GM18526 (cell line): ENCODE measurements around the gene TBL2.
A peak's percentile ranks its signal among the peaks of the same experiment; 100 is the strongest.

ENCODE experiments used
- POLR2A ChIP-seq: IDR thresholded peaks from 3 replicates; pipeline ENCODE4 v1.6.1; 2011; ENCODE audit not compliant: insufficient read length; ENCODE audit errors: extremely low read depth

The TBL2 gene

GRCh38 chr7:73578342-73579128, at the start of gene TBL2:
TBL2 (minus strand) TSS chr7:73578579; CDS start chr7:73578549, 30 bp downstream.
- TF ChIP-seq POLR2A: peak; percentile 98

- no peak for TF ChIP-seq POLR2A
Observed at GRCh38 chr7:73626814-73627213, 48.4 kb upstream of the TBL2 start.

DNA sequence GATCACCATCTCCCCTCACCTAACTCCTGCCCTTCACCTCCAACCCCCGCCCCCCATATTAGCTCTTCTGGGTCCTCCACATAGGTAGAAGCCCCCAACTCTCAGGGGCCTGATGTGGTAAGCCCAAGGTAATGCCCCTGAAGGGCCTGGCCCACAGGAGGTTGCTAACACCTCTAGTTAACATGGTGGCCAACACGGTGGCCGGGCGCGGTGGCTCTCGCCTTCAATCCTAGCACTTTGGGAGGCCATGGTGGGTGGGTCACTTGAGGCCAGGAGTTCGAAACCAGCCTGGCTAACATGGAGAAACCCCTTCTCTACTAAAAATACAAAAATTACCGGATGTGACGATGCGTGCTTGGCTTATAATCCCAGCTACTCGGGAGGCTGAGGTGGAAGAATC, 46.9 kb upstream of the TBL2 start:
- TF ChIP-seq POLR2A: no peak

- TF ChIP-seq POLR2A: no peak
Observed at GRCh38 chr7:73624669-73625001, 46.3 kb upstream of the TBL2 start.

DNA sequence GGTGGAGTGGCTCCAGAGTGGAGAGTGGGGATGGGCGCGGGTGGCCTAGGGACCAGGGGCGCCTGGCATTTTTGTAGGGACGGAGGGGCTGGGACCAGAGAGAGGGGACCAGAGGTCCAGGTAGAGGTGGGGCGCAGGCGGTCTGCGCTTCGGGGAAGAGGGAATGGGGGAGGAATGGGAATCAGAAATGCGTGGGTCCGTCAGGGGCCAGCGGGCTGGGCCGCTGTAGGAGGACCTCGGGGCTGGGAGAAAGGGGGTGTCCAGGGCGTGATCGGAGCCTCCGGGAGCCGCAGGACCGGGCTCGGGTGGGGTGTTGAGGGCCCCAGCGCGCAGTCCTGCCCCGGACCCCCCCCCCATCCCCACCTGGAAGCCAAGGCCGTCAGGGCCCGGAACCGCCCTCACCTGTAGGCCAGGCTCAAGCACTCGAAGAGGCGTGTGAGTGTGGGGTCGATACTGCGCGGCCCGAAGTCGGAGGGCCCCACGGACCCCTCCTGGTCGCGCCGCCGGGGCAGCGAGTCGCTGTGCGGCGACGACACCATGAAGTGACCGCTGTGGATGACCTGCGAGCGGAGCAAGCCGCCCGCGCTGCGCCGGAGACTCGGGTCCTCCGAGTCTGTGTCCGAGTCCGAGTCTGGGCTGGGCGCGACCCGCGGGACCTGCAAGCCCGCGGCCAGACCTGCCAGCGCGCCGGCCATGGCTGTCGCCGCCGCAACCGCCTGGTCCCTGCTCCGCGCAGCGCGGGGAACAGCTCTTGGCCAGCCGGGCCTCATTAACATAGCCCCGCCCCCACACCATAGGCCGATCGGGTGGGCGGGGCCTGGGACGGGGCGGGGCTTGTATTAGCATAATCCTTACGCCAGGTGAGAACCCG, 45.7 kb upstream of the TBL2 start, which contains the start of gene MLXIPL:
Gene MLXIPL, minus strand, starts transcription at position 725 of the 871 bp plus-strand sequence. Its CDS starts 30 bp downstream, at position 695.
- no peak for TF ChIP-seq POLR2A

DNA sequence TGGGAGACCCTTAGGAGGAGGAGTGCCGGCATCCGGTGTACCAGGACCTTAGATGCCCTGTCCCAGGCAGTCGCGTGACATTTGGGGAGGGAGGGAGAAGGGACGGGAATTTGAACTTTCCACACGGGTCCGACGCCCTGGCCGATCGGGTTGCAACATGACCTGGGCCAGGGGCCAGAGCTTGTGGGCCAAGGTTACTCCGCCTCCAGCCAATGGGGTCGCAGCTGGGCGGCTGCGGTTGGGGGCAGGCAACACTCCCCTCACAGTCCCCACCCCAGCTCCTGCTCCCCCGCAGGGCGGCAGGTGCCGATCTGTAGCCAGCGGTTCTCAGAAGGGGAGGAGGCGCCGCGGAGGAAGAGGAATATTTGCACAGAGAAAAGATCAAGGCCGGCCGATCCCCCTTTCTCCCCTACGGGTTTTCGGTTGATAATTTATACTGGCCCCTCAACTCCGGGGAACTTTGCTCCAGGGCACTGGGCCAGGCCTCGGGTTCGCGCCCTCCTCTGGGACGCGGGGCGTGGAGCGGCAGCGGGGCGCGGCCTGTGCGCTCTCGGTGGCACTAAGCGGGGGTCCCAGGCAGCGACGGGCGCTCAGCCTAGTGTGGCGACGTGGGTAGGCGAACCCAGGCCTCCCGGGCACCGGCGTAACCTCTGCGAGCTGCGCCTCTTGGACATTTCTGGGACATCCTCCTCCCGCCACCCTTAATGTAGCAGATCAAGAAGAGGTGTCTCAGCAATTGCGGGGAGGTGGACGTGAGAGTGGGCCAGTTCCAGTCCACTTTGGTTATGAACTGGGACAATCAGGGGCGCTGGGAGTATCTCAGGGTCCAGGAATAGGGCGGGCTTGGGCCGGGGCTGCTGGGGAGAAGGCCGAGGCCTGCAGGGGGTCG, 44.8 kb upstream of the TBL2 start:
- TF ChIP-seq POLR2A: no peak

- no peak for TF ChIP-seq POLR2A
Observed at GRCh38 chr7:73622527-73622908, 44.1 kb upstream of the TBL2 start.

GRCh38 chr7:73621168-73622063, 43.0 kb upstream of the TBL2 start:
- no peak for TF ChIP-seq POLR2A

DNA sequence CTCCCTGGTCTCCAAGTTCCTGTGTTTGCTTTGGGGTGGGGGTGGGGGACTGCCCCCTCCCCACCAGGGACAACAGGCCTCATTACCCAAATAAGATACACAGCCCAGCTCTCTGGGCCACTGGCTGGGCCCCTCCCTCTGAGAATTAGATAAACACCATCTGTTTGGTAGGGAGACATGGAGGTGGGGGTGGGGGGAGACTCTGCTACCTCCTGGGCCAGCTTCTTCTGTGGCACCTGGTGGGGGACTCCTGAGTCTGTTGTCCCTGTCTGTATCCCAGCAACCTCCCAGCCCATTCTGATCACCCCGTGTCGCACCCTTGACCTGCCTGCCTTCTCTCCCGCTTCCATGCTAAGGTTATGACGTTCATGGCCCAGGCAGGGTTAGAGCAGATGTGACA, 40.2 kb upstream of the TBL2 start:
- TF ChIP-seq POLR2A: no peak

DNA sequence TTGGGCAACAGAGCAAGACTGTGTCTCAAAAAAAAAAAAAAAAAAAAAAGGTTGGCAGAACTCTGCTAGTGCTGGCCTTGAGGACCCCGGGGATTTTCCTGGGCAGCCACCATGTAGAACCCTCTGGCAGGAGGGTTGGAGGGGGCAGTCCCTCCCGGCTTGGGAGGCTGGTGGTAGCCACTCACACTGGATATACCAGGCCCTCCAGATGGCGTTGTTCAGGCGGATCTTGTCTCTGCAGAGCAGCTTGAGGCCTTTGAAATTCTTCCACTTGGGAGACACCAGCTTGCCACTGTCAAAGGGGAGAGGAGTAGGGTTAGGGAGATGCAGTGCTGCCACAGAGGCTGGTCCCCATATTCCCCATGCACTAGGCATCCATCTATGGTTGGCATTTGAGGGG, 37.5 kb upstream of the TBL2 start:
- TF ChIP-seq POLR2A: no peak

- TF ChIP-seq POLR2A: no peak
Observed at GRCh38 chr7:73613954-73614735, 35.8 kb upstream of the TBL2 start.

- no peak for TF ChIP-seq POLR2A
Observed at GRCh38 chr7:73612598-73613269, 34.4 kb upstream of the TBL2 start.

DNA sequence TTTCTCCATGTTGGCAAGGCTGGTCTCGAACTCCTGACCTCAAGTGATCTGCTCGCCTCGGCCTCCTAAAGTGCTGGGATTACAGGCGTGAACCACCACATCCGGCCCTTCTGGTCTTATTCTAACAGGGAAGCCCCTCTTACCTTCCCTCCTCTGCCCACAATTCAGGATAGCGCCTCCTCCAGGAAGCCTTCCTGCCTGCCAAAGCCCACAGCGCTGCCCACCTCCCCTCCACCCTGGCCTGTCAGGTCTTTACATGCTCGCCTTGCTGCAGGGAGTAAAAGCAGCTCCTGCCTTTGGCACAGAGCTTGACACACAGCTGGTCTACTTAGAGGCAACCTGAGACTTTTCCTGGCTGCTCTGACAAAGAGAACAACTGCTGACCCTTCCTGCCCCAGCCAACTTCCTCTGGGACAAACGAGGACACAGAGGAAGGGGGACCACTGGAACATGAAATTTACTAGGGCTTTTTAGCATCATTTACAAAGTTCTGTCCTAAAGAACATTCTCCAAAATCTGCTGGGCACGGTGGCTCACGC, 32.7 kb upstream of the TBL2 start:
- no peak for TF ChIP-seq POLR2A
